H9 (cell line): ENCODE data around the gene NELFCD. TPM values are rescaled to one million over a fixed set of nuclear protein-coding genes. Genes with fewer than 3 reads are reported as not detected.

Experiments
- DNase-seq: peaks from one replicate; pipeline ENCODE4 v3.0.0-alpha.2; 2017
- H2AFZ ChIP-seq: one replicate; pipeline ENCODE4 v1.6.1; 2013; ENCODE audit warnings: mild to moderate bottlenecking, low read length, control low read depth, moderate library complexity
- H2AK5ac ChIP-seq: 2 replicates; pipeline ENCODE4 v1.6.1; 2013; ENCODE audit warnings: low read length, control low read depth, mixed read lengths; ENCODE audit not compliant: insufficient read length
- H2BK120ac ChIP-seq: one replicate; pipeline ENCODE4 v1.6.1; 2013; ENCODE audit warnings: low read depth, mild to moderate bottlenecking, low read length, control low read depth, inconsistent platforms; ENCODE audit not compliant: poor library complexity, severe bottlenecking
- H2BK12ac ChIP-seq: 2 replicates; pipeline ENCODE4 v1.6.1; 2013; ENCODE audit warnings: low read length, control low read depth, mixed read lengths, low read depth; ENCODE audit not compliant: insufficient read length
- H2BK15ac ChIP-seq: 2 replicates; pipeline ENCODE4 v1.6.1; 2013; ENCODE audit warnings: low read depth, low read length, control low read depth
- H2BK20ac ChIP-seq: one replicate; pipeline ENCODE4 v1.6.1; 2013; ENCODE audit warnings: low read depth, mild to moderate bottlenecking, low read length, control low read depth, inconsistent platforms; ENCODE audit not compliant: poor library complexity, severe bottlenecking
- H2BK5ac ChIP-seq: 2 replicates; pipeline ENCODE4 v1.6.1; 2013; ENCODE audit warnings: low read length, control low read depth, mixed read lengths; ENCODE audit not compliant: insufficient read length
- H3K14ac ChIP-seq: 2 replicates; pipeline ENCODE4 v1.6.1; 2013; ENCODE audit warnings: low read length, control low read depth; ENCODE audit not compliant: insufficient read depth
- H3K18ac ChIP-seq: 2 replicates; pipeline ENCODE4 v1.6.1; 2013; ENCODE audit warnings: low read depth, mild to moderate bottlenecking, mixed read lengths, low read length, control low read depth; ENCODE audit not compliant: insufficient read length
- H3K23ac ChIP-seq: 2 replicates; pipeline ENCODE4 v1.6.1; 2013; ENCODE audit warnings: low read length, control low read depth, mixed read lengths, low read depth; ENCODE audit not compliant: insufficient read length
- H3K23me2 ChIP-seq: 2 replicates; pipeline ENCODE4 v1.6.1; 2013; ENCODE audit warnings: low read depth, mild to moderate bottlenecking, mixed read lengths, low read length, control low read depth; ENCODE audit not compliant: insufficient read length, poor library complexity, severe bottlenecking
- H3K27ac ChIP-seq: 2 replicates; pipeline ENCODE4 v1.5.1; 2013; ENCODE audit warnings: low read length, control low read depth, mixed read lengths, low read depth; ENCODE audit not compliant: insufficient read length
- H3K27me3 ChIP-seq: 2 replicates; pipeline ENCODE4 v1.6.1; 2013; ENCODE audit warnings: low read length, control low read depth, inconsistent platforms; ENCODE audit not compliant: insufficient read depth
- H3K4ac ChIP-seq: 2 replicates; pipeline ENCODE4 v1.6.1; 2013; ENCODE audit warnings: low read depth, mild to moderate bottlenecking, control low read depth, inconsistent platforms, low read length, moderate library complexity
- H3K4me1 ChIP-seq: 2 replicates; pipeline ENCODE4 v1.6.1; 2013; ENCODE audit warnings: low read length, control low read depth, inconsistent platforms; ENCODE audit not compliant: insufficient read depth
- H3K4me2 ChIP-seq: 2 replicates; pipeline ENCODE4 v1.6.1; 2013; ENCODE audit warnings: low read length, control low read depth, mixed read lengths; ENCODE audit not compliant: insufficient read length, insufficient read depth
- H3K56ac ChIP-seq: 2 replicates; pipeline ENCODE4 v1.6.1; 2013; ENCODE audit warnings: low read depth, mild to moderate bottlenecking, mixed read lengths, low read length, control low read depth; ENCODE audit not compliant: insufficient read length
- H3K79me1 ChIP-seq: 2 replicates; pipeline ENCODE4 v1.6.1; 2013; ENCODE audit warnings: low read depth, mild to moderate bottlenecking, moderate library complexity, low read length, control low read depth, inconsistent platforms; ENCODE audit not compliant: insufficient read depth, poor library complexity, severe bottlenecking
- H3K79me2 ChIP-seq: 2 replicates; pipeline ENCODE4 v1.6.1; 2013; ENCODE audit warnings: low read length, control low read depth, inconsistent platforms; ENCODE audit not compliant: insufficient read depth
- H3K9ac ChIP-seq: 2 replicates; pipeline ENCODE4 v1.6.1; 2013; ENCODE audit warnings: low read length, control low read depth, mixed read lengths; ENCODE audit not compliant: insufficient read length; ENCODE audit errors: extremely low read depth
- H3K9me3 ChIP-seq: one replicate; pipeline ENCODE4 v1.6.1; 2013; ENCODE audit warnings: low read depth, low read length, inconsistent platforms; ENCODE audit not compliant: control insufficient read depth
- H3T11ph ChIP-seq: one replicate; pipeline ENCODE4 v1.6.1; 2013; ENCODE audit warnings: mild to moderate bottlenecking, low read length, control low read depth, inconsistent platforms
- H4K20me1 ChIP-seq: one replicate; pipeline ENCODE4 v1.6.1; 2013; ENCODE audit not compliant: control insufficient read depth, insufficient read length, insufficient read depth
- H4K5ac ChIP-seq: 2 replicates; pipeline ENCODE4 v1.6.1; 2013; ENCODE audit warnings: low read depth, mild to moderate bottlenecking, mixed read lengths, low read length, control low read depth; ENCODE audit not compliant: insufficient read length
- H4K8ac ChIP-seq: replicated peaks from 2 replicates; pipeline ENCODE4 v1.6.1; 2013; ENCODE audit warnings: low read length, control low read depth, mixed read lengths, low read depth; ENCODE audit not compliant: insufficient read length
- H4K91ac ChIP-seq: 2 replicates; pipeline ENCODE4 v1.6.1; 2013; ENCODE audit warnings: low read depth, mild to moderate bottlenecking, moderate library complexity, mixed read lengths, low read length, control low read depth; ENCODE audit not compliant: insufficient read length
- H3K27ac Mint-ChIP-seq, 3 experiments: 2 replicates in 2 of 3; 3 replicates in 1 of 3; pipeline ENCODE4 v1.8.0; 2020 to 2021; ENCODE audit warnings: mixed read lengths in 3 of 3, mild to moderate bottlenecking in 1 of 3, moderate library complexity in 1 of 3
- H3K27me3 Mint-ChIP-seq: 2 replicates; pipeline ENCODE4 v1.8.0; 2021; ENCODE audit warnings: low read depth, mild to moderate bottlenecking, moderate library complexity, mixed read lengths
- H3K36me3 Mint-ChIP-seq, 3 experiments: 2 replicates in 2 of 3; 3 replicates in 1 of 3; pipeline ENCODE4 v1.8.0; 2020 to 2021; ENCODE audit warnings: low read depth in 3 of 3, mixed read lengths in 3 of 3; ENCODE audit not compliant: insufficient read depth in 1 of 3
- H3K4me1 Mint-ChIP-seq, 2 experiments: 2 replicates each; pipeline ENCODE4 v1.8.0; 2020; ENCODE audit warnings: mixed read lengths in 2 of 2
- H3K4me3 Mint-ChIP-seq, 2 experiments: 2 replicates in 1 of 2; 3 replicates in 1 of 2; pipeline ENCODE4 v1.8.0; 2020 to 2021; ENCODE audit warnings: mild to moderate bottlenecking in 2 of 2, mixed read lengths in 2 of 2, moderate library complexity in 1 of 2
- H3K9me3 Mint-ChIP-seq, 2 experiments: 2 replicates in 1 of 2; 3 replicates in 1 of 2; pipeline ENCODE4 v1.8.0; 2020; ENCODE audit warnings: mild to moderate bottlenecking in 2 of 2, mixed read lengths in 2 of 2, moderate library complexity in 1 of 2
- CTCF ChIP-seq: fragments of 200-600 bp; sonication (generic); conservative IDR thresholded peaks from 3 replicates; pipeline ENCODE4 v1.8.0; 2021; ENCODE audit warnings: antibody characterized with exemption, mild to moderate bottlenecking
- WGBS: extraction: QIAGEN DNeasy Blood & Tissue Kit; methylation state at CpG from one replicate; pipeline ENCODE4 v1.1.7; 2013; ENCODE audit warnings: missing lambda C conversion rate, low lambda C conversion rate, mixed read lengths; ENCODE audit not compliant: insufficient read length; ENCODE audit errors: extremely low coverage; 5-methylcytosine and 5-hydroxymethylcytosine counted together
- total RNA-seq: library from RNA; stranded (reverse); gene quantifications from 2 replicates; pipeline ENCODE4 v1.2.1, GENCODE V29; 2021

The NELFCD gene
- total RNA-seq, 1 experiment from 2014 or later = 57.8 TPM

DNA sequence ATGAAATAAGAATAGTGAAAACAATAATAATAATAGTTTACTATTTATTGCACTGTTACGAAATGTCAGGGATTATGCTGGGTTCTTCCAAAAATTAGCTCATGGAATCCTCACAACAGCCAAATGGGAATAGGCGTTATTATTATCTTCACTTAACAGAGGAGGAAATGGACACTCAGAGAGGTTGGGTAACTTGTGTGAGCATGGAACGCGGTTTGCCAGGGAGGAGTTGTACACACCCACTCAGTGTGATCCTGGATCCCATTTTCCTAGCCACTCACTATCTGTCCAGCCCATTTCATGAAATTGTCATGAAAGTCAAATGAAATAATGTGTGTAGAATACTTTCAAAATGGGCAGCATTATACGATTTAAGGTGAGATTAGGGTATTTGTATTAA lies 4.6 kb downstream of the NELFCD start:
- no peak for TF ChIP-seq CTCF
- no peaks in the 10 kb centered on the region for H4K20me1 ChIP-seq
- H3K56ac ChIP-seq = no peak overlapping the region
- H3K4me2 ChIP-seq = no peak overlapping the region
- H2BK15ac ChIP-seq = no peak overlapping the region
- peaks cover 10% of the 10 kb centered on the region; the same call in 1 of the 2 replicates for H3K79me2 ChIP-seq
- no peaks in the 10 kb centered on the region for H3K27me3 ChIP-seq
- Mint-ChIP-seq H3K27ac (no peak overlapping the region), H3K4me1 (peaks cover 18% of the 10 kb centered on the region in 2 experiments), H3K4me3 (no peak overlapping the region), H3K27me3 (no peaks in the 10 kb centered on the region), H3K36me3 (peaks cover 27 to 56% (median 52%) of the 10 kb centered on the region in 3 experiments), H3K9me3 (no peaks in the 10 kb centered on the region)
- H3K9me3 ChIP-seq = no peaks in the 10 kb centered on the region
- no peak overlapping the region for H2BK20ac ChIP-seq
- H3K79me1 ChIP-seq = peaks cover 4% of the 10 kb centered on the region
- H4K91ac ChIP-seq = no peak overlapping the region
- no peak overlapping the region for H3K27ac ChIP-seq
- no peak overlapping the region for H2BK5ac ChIP-seq
- H4K8ac ChIP-seq = no peak overlapping the region
- H3T11ph ChIP-seq = no peak overlapping the region
- H3K4me1 ChIP-seq = no peaks in the 10 kb centered on the region; the same call in 1 of the 2 replicates
- peaks cover 6% of the 10 kb centered on the region for H3K23me2 ChIP-seq
- 100% methylated on average over 1 of the region's 5 CpGs for WGBS
- no peak overlapping the region for H2BK120ac ChIP-seq
- no peak overlapping the region for H2AFZ ChIP-seq
- no peak overlapping the region for H2AK5ac ChIP-seq
- no peak for DNase-seq
- no peak overlapping the region for H3K9ac ChIP-seq
- no peak overlapping the region for H3K23ac ChIP-seq
- H3K14ac ChIP-seq = no peak overlapping the region
- no peak overlapping the region for H4K5ac ChIP-seq
- no peak overlapping the region for H3K4ac ChIP-seq
- H2BK12ac ChIP-seq = no peak overlapping the region
- H3K18ac ChIP-seq = no peak overlapping the region
